ENCODE measurements around the gene RNF215. TPM values are rescaled to one million over a fixed set of nuclear protein-coding genes. Genes with fewer than 3 reads are reported as not detected.

Gene RNF215
- total and polyA plus RNA-seq, 2 of the 13 experiments (the other 11 are each of a cell fraction or from before 2014, with no cell fraction given) = 5.3 to 6.1 TPM

DNA sequence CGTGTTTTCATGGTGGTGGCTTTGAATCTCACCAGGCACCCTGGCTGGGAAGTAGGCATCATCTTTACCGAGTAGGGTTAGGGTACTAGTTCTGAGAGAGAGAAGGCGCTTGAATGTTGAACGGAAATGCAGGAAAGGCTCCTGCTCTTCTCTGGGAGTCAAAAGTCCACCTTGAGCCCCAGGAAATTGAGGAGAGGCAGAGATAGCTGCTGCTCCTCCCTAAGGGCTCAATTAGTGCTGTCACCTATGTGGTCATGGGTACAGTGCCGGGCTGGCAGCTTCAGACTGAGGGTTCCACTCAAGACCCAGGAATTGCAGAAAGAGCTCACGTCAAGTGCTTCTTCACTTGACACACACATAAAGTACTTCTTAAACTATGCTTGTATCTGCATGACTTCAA lies 28.7 kb downstream of the RNF215 start:
- ATAC-seq (no peak), DNase-seq (ENCODE audit: low spot score) (no peak), FAIRE-seq (no peak)
- no peaks in the 10 kb centered on the region; a peak in 2 of 5 replicates for H3K27me3 ChIP-seq (ENCODE audit: control insufficient read depth in 1 of 2, insufficient read depth in 2 of 2, low read length in 2 of 2)
- H3K4me1 ChIP-seq (ENCODE audit: insufficient read depth, low read length) = peaks cover 35% of the 10 kb centered on the region
- no peak overlapping the region for H2AFZ ChIP-seq (ENCODE audit: low read length)
- no peak overlapping the region for H3K9ac ChIP-seq (ENCODE audit: insufficient read depth, low read depth, low read length)
- H3K36me3 ChIP-seq (replicated peaks in 1 of 2; ENCODE audit: control insufficient read depth in 1 of 2, insufficient read depth in 2 of 2, low read length in 2 of 2) = peaks cover 0 to 12% of the 10 kb centered on the region in 2 experiments; a peak in 1 of 5 replicates
- TSS peak; percentile 49 for BruUV-seq (replicated peaks)
- H3K4me3 ChIP-seq (replicated peaks in 1 of 3; ENCODE audit: insufficient read depth in 1 of 3, low read depth in 2 of 3, low read length in 3 of 3) = no peak overlapping the region
- H3K27ac ChIP-seq (ENCODE audit: extremely low read length, insufficient read depth, low read length) = no peak overlapping the region
- WGBS (ENCODE audit: low lambda C conversion rate) = 79% methylated on average over 5 of the region's 6 CpGs
- ChIA-PET POLR2A (interaction anchor here (0.6 kb wide), 1 partner anchor 16 kb away, joined by 3 read pairs; no protein-coding TSS in a partner anchor), CTCF (ENCODE audit: low intra/inter-chr PET ratio, low total read pairs) (no interaction called here)
- H3K4me2 ChIP-seq (ENCODE audit: low read depth, low read length) = no peak overlapping the region
- TF ChIP-seq ZIK1 (CRISPR knock-in tag; IDR thresholded peaks at IDR 0.05; ENCODE audit: borderline replicate concordance, low read depth) (no peak), HIVEP1 (CRISPR knock-in tag; IDR thresholded peaks at IDR 0.05) (no peak), ZNF10 (CRISPR knock-in tag; IDR thresholded peaks at IDR 0.05; ENCODE audit: borderline replicate concordance, low read depth) (no peak), ZFX (CRISPR knock-in tag; IDR thresholded peaks at IDR 0.05; ENCODE audit: low read depth) (no peak), JARID2 (CRISPR knock-in tag; IDR thresholded peaks at IDR 0.05; ENCODE audit: insufficient replicate concordance) (no peak), SOX13 (IDR thresholded peaks at IDR 0.05) (no peak), SOX13 (CRISPR knock-in tag; conservative IDR thresholded peaks at IDR 0.05 in 1 of 2, IDR thresholded peaks at IDR 0.05 in 1 of 2) (no peak), FOXK2 (IDR thresholded peaks at IDR 0.05) (no peak), MAFF (IDR thresholded peaks at IDR 0.05; ENCODE audit: low read depth, low read length) (no peak), ZNF44 (CRISPR knock-in tag; IDR thresholded peaks at IDR 0.05) (no peak), FLYWCH1 (CRISPR knock-in tag; IDR thresholded peaks at IDR 0.05) (no peak), ZNF12 (CRISPR knock-in tag; IDR thresholded peaks at IDR 0.05) (no peak), RFX1 (IDR thresholded peaks at IDR 0.05) (no peak), ZC3H13 (CRISPR knock-in tag; IDR thresholded peaks at IDR 0.05) (no peak), FOXA3 (CRISPR knock-in tag; IDR thresholded peaks at IDR 0.05) (no peak), NR2F6 (IDR thresholded peaks at IDR 0.05) (no peak), NR2F6 (CRISPR knock-in tag; IDR thresholded peaks at IDR 0.05) (no peak), ZSCAN21 (CRISPR knock-in tag; IDR thresholded peaks at IDR 0.05; ENCODE audit: borderline replicate concordance) (no peak)
- TF ChIP-seq, protein P1, sequence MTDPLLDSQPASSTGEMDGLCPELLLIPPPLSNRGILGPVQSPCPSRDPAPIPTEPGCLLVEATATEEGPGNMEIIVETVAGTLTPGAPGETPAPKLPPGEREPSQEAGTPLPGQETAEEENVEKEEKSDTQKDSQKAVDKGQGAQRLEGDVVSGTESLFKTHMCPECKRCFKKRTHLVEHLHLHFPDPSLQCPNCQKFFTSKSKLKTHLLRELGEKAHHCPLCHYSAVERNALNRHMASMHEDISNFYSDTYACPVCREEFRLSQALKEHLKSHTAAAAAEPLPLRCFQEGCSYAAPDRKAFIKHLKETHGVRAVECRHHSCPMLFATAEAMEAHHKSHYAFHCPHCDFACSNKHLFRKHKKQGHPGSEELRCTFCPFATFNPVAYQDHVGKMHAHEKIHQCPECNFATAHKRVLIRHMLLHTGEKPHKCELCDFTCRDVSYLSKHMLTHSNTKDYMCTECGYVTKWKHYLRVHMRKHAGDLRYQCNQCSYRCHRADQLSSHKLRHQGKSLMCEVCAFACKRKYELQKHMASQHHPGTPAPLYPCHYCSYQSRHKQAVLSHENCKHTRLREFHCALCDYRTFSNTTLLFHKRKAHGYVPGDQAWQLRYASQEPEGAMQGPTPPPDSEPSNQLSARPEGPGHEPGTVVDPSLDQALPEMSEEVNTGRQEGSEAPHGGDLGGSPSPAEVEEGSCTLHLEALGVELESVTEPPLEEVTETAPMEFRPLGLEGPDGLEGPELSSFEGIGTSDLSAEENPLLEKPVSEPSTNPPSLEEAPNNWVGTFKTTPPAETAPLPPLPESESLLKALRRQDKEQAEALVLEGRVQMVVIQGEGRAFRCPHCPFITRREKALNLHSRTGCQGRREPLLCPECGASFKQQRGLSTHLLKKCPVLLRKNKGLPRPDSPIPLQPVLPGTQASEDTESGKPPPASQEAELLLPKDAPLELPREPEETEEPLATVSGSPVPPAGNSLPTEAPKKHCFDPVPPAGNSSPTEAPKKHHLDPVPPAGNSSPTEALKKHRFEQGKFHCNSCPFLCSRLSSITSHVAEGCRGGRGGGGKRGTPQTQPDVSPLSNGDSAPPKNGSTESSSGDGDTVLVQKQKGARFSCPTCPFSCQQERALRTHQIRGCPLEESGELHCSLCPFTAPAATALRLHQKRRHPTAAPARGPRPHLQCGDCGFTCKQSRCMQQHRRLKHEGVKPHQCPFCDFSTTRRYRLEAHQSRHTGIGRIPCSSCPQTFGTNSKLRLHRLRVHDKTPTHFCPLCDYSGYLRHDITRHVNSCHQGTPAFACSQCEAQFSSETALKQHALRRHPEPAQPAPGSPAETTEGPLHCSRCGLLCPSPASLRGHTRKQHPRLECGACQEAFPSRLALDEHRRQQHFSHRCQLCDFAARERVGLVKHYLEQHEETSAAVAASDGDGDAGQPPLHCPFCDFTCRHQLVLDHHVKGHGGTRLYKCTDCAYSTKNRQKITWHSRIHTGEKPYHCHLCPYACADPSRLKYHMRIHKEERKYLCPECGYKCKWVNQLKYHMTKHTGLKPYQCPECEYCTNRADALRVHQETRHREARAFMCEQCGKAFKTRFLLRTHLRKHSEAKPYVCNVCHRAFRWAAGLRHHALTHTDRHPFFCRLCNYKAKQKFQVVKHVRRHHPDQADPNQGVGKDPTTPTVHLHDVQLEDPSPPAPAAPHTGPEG (CRISPR knock-in tag; IDR thresholded peaks at IDR 0.05) = no peak
- intact Hi-C loops (cut with micrococcal nuclease; ENCODE audit: unreplicated experiment) (no loop called here), in situ Hi-C loops (cut with HindIII; ENCODE audit: extremely low pct_ligation_motif_present, low pct_unique_long_range_greater_than_20kb) (no loop called here)
- H4K20me1 ChIP-seq (ENCODE audit: insufficient read depth, low read length) = peaks cover 19% of the 10 kb centered on the region
- H3K79me2 ChIP-seq (ENCODE audit: insufficient read depth, low read length) = peaks cover 27% of the 10 kb centered on the region
- H3K9me3 ChIP-seq (ENCODE audit: low read length) = no peaks in the 10 kb centered on the region
